Mesenchymal stem cell (in vitro differentiated cells and primary cell): ENCODE results near the gene RNASE1.
"Not testable (repeated sequence)": the region's sequence is repeated elsewhere in the genome, so short reads cannot be mapped to it uniquely, and the experiment has no call there.

Source experiments
- DNase-seq: peaks from one replicate; pipeline ENCODE4 v3.0.0-alpha.2; 2013
- H2AFZ ChIP-seq: one replicate; pipeline ENCODE4 v1.6.1; 2013; ENCODE audit warnings: low read depth, mild to moderate bottlenecking, control low read depth, inconsistent platforms, low read length, moderate library complexity
- H2AK5ac ChIP-seq: 2 replicates; pipeline ENCODE4 v1.6.1; 2013; ENCODE audit warnings: low read length, moderate library complexity, mild to moderate bottlenecking, inconsistent platforms; ENCODE audit not compliant: severe bottlenecking
- H2BK120ac ChIP-seq: one replicate; pipeline ENCODE4 v1.6.1; 2013; ENCODE audit warnings: low read depth, mild to moderate bottlenecking, inconsistent platforms, low read length, moderate library complexity
- H2BK12ac ChIP-seq, 2 experiments: one replicate each; pipeline ENCODE4 v1.6.1; 2013; ENCODE audit warnings: inconsistent platforms in 2 of 2, low read length in 2 of 2, mild to moderate bottlenecking in 2 of 2, moderate library complexity in 2 of 2, control low read depth in 1 of 2
- H2BK15ac ChIP-seq: one replicate; pipeline ENCODE4 v1.6.1; 2013; ENCODE audit warnings: mild to moderate bottlenecking, low read depth, inconsistent platforms; ENCODE audit not compliant: poor library complexity, severe bottlenecking
- H2BK5ac ChIP-seq: 2 replicates; pipeline ENCODE4 v1.6.1; 2013; ENCODE audit warnings: low read depth, mild to moderate bottlenecking, low read length, control low read depth, inconsistent platforms; ENCODE audit not compliant: poor library complexity, severe bottlenecking
- H3K14ac ChIP-seq, 2 experiments: one replicate each; pipeline ENCODE4 v1.6.1; 2013; ENCODE audit warnings: inconsistent platforms in 2 of 2, low read length in 2 of 2, control low read depth in 1 of 2, mild to moderate bottlenecking in 1 of 2, moderate library complexity in 1 of 2
- H3K18ac ChIP-seq, 2 experiments: one replicate each; pipeline ENCODE4 v1.6.1; 2013; ENCODE audit warnings: inconsistent platforms in 2 of 2, low read length in 2 of 2, control low read depth in 1 of 2, low read depth in 1 of 2, mild to moderate bottlenecking in 1 of 2
- H3K23ac ChIP-seq, 2 experiments: one replicate each; pipeline ENCODE4 v1.6.1; 2013; ENCODE audit warnings: inconsistent platforms in 2 of 2, low read length in 2 of 2, mild to moderate bottlenecking in 2 of 2, moderate library complexity in 2 of 2, control low read depth in 1 of 2
- H3K27ac ChIP-seq: 2 replicates; pipeline ENCODE4 v1.5.1; 2013; ENCODE audit warnings: mild to moderate bottlenecking, moderate library complexity, low read length, control low read depth, inconsistent platforms; ENCODE audit not compliant: poor library complexity, severe bottlenecking
- H3K27me3 ChIP-seq, 2 experiments: 2 replicates each; pipeline versions ENCODE4 v1.6.1 to v1.7.0; 2013; ENCODE audit warnings: low read length in 2 of 2, mild to moderate bottlenecking in 2 of 2, moderate library complexity in 2 of 2, control low read depth in 1 of 2, inconsistent platforms in 1 of 2; ENCODE audit not compliant: control insufficient read depth in 1 of 2, insufficient read depth in 1 of 2
- H3K36me3 ChIP-seq, 2 experiments: 2 replicates each; pipeline versions ENCODE4 v1.6.1 to v1.7.0; 2013; ENCODE audit warnings: low read length in 2 of 2, control low read depth in 1 of 2, inconsistent platforms in 1 of 2, low read depth in 1 of 2, mild to moderate bottlenecking in 1 of 2; ENCODE audit not compliant: insufficient read depth in 2 of 2, control insufficient read depth in 1 of 2
- H3K4ac ChIP-seq, 2 experiments: one replicate each; pipeline ENCODE4 v1.6.1; 2013; ENCODE audit warnings: inconsistent platforms in 2 of 2, low read length in 2 of 2, mild to moderate bottlenecking in 2 of 2, moderate library complexity in 2 of 2, control low read depth in 1 of 2, low read depth in 1 of 2
- H3K4me1 ChIP-seq: 2 replicates; pipeline ENCODE4 v1.6.1; 2013; ENCODE audit warnings: low read depth, low read length, control low read depth; ENCODE audit not compliant: control insufficient read depth, insufficient read depth
- H3K4me2 ChIP-seq: 2 replicates; pipeline ENCODE4 v1.6.1; 2013; ENCODE audit warnings: low read length, mild to moderate bottlenecking, inconsistent platforms; ENCODE audit not compliant: poor library complexity, severe bottlenecking
- H3K4me3 ChIP-seq, 2 experiments: 2 replicates each; pipeline versions ENCODE4 v1.5.1 to v1.7.0; 2013; ENCODE audit warnings: low read length in 2 of 2, mild to moderate bottlenecking in 2 of 2, control low read depth in 1 of 2, low read depth in 1 of 2; ENCODE audit not compliant: insufficient read depth in 1 of 2
- H3K79me1 ChIP-seq: replicated peaks from 2 replicates; pipeline ENCODE4 v1.6.1; 2013; ENCODE audit warnings: mild to moderate bottlenecking, control low read depth, low read length, inconsistent platforms; ENCODE audit not compliant: poor library complexity, severe bottlenecking
- H3K9ac ChIP-seq: 2 replicates; pipeline ENCODE4 v1.7.0; 2013; ENCODE audit warnings: mild to moderate bottlenecking, low read length, moderate library complexity
- H3K9me3 ChIP-seq: 2 replicates; pipeline ENCODE4 v1.7.0; 2013; ENCODE audit warnings: mild to moderate bottlenecking, low read length; ENCODE audit not compliant: control insufficient read depth
- H4K8ac ChIP-seq: one replicate; pipeline ENCODE4 v1.6.1; 2013; ENCODE audit warnings: inconsistent platforms, mild to moderate bottlenecking, low read length, moderate library complexity
- H4K91ac ChIP-seq: one replicate; pipeline ENCODE4 v1.6.1; 2013; ENCODE audit warnings: mild to moderate bottlenecking, low read length, inconsistent platforms
- WGBS: methylation state at CpG from one replicate; pipeline ENCODE4 v1.1.7; 2013; ENCODE audit warnings: mixed read lengths; 5-methylcytosine and 5-hydroxymethylcytosine counted together

Gene RNASE1

DNA sequence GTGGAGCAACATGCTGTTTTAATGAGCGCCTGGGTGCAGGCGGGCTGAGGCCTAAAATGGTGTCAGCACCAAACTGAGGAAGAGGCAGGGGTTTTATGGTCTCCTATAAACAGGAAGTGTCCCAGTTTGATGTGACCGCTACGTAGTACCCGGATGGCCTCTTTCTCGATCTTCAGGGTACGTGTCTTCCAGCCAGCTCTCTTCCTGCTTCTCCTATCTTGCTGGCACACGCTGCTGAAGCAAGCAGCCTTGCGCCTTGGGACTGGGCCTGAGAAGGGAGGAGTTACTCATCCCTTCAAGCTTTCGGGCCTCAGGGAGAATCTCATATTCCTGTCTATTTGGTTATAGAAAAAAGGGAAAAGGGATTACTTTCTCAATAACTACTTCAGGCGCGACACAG lies 28.2 kb upstream of the RNASE1 start:
- H3K27me3 ChIP-seq: peaks cover 0 to 14% of the 10 kb centered on the region in 2 experiments
- H2AFZ ChIP-seq: no peak overlapping the region
- H3K4ac ChIP-seq: no peak overlapping the region
- H3K4me1 ChIP-seq: no peaks in the 10 kb centered on the region
- H3K9ac ChIP-seq: no peak overlapping the region
- H3K9me3 ChIP-seq: no peaks in the 10 kb centered on the region
- no peak for DNase-seq
- H3K4me2 ChIP-seq: no peak overlapping the region
- no peak overlapping the region for H4K8ac ChIP-seq
- WGBS: 88% methylated on average over 9 of the region's 12 CpGs
- H2BK15ac ChIP-seq: no peak overlapping the region
- no peak overlapping the region for H2BK12ac ChIP-seq
- no peak overlapping the region for H2BK120ac ChIP-seq
- H2BK5ac ChIP-seq: no peak overlapping the region
- H4K91ac ChIP-seq: no peak overlapping the region
- no peaks in the 10 kb centered on the region for H3K36me3 ChIP-seq
- H3K23ac ChIP-seq: no peak overlapping the region
- H3K4me3 ChIP-seq: no peak overlapping the region
- no peak overlapping the region for H3K27ac ChIP-seq
- no peak overlapping the region for H3K14ac ChIP-seq
- no peak overlapping the region for H2AK5ac ChIP-seq
- no peaks in the 10 kb centered on the region for H3K79me1 ChIP-seq
- H3K18ac ChIP-seq: no peak overlapping the region

DNA sequence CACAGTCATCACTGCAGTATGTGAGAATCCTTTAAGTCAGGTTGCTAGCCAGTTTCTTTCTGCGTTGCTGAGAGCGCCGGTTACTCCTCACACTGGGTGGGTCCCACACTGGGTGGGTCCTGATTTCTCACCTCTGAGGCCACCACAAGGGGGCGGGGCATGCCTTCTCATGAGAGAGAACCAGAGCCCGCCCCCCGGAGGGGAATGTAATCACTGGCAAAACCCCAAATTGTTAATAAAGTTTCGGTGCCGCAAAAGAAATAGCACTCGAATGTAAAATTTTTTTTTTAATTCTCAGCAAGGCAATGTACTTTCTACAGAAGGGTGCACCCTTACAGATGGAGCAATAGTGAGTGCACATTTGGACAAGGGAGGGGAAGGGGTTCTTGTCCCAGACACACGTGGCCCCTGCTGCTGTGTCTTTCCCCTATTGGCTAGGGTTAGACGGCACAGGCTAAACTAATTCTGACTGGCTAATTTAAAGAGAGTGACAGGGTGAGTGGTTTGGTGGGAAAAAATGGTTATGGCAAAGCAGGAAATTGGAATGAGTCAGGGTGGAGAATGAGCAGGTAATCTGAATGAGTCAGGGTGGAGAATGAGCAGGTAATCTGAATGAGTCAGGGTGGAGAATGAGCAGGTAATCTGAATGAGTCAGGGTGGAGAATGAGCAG lies 25.5 kb upstream of the RNASE1 start:
- WGBS: 85% methylated on average over 11 of the region's 11 CpGs
- not testable (repeated sequence) for H3K9me3 ChIP-seq, H3K27ac ChIP-seq, H3K4ac ChIP-seq, H2BK15ac ChIP-seq, H3K36me3 ChIP-seq, H3K79me1 ChIP-seq, H3K4me3 ChIP-seq, DNase-seq, H2BK12ac ChIP-seq, H4K8ac ChIP-seq, H3K18ac ChIP-seq, H3K23ac ChIP-seq, H2BK5ac ChIP-seq, H3K4me2 ChIP-seq, H3K9ac ChIP-seq, H3K4me1 ChIP-seq, H2AK5ac ChIP-seq, H4K91ac ChIP-seq, H2BK120ac ChIP-seq, H3K14ac ChIP-seq, H2AFZ ChIP-seq
- H3K27me3 ChIP-seq: peaks cover 0 to 17% of the 10 kb centered on the region in 2 experiments

DNA sequence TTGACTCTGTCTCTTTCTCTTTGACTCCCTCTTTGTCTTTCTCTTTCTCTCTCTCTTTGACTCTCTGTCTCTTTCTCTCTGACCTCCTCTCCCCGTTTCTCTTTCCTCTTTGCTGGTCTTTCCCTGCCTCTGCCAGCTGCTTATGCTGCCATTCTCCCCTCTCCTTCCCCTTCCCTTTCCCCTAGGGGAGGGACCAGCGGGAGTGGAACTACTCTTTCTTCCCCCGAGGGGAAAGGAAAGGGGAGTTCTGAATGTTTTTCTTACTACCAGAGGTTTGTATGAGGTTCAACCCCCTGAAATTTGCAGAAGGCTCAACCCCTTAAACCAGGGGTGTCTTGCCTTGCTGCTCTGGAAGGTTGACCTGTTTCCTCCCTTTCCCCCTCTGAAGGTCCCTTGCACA lies 24.7 kb upstream of the RNASE1 start:
- Histone ChIP-seq H4K91ac (no peak overlapping the region), H3K4me1 (no peaks in the 10 kb centered on the region), H3K79me1 (no peaks in the 10 kb centered on the region), H3K36me3 (no peaks in the 10 kb centered on the region), H3K14ac (no peak overlapping the region), H3K4me3 (no peak overlapping the region), H3K9me3 (no peaks in the 10 kb centered on the region), H3K4me2 (no peak overlapping the region), H3K9ac (no peak overlapping the region), H4K8ac (no peak overlapping the region), H2AK5ac (no peak overlapping the region), H2AFZ (no peak overlapping the region), H3K4ac (no peak overlapping the region), H3K27ac (no peak overlapping the region), H3K27me3 (peaks cover 0 to 9% of the 10 kb centered on the region in 2 experiments), H2BK120ac (no peak overlapping the region), H2BK5ac (no peak overlapping the region), H2BK12ac (no peak overlapping the region), H2BK15ac (no peak overlapping the region), H3K23ac (no peak overlapping the region), H3K18ac (no peak overlapping the region)
- 31% methylated on average over 1 of the region's 3 CpGs for WGBS
- DNase-seq: no peak

DNA sequence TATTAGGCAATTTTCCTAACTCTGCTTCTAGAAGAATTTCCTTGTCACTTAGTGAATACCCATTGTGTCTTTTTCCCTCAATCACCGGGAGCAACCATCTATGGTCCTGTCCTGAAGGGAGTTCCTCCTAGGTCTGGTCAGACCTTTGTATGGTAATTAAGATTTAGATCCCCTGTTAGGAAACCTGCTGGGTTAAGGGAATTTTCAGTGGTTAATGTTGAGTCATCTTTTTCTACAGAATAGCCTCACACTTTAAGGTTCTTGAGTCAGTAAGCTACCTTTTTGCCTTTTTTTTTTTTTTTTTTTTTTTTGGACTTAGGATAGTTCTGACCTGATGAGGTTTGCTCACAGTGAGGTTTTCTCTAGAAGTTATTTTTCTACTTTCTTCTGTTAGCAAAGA lies 24.0 kb upstream of the RNASE1 start:
- not testable (repeated sequence) for H3K4me3 ChIP-seq, H3K4ac ChIP-seq, H3K9ac ChIP-seq, H3K27me3 ChIP-seq, H2BK15ac ChIP-seq, H3K9me3 ChIP-seq, H3K79me1 ChIP-seq, H2BK5ac ChIP-seq, H4K8ac ChIP-seq, H3K27ac ChIP-seq, H3K18ac ChIP-seq, H3K36me3 ChIP-seq, H3K4me1 ChIP-seq, DNase-seq, H3K14ac ChIP-seq, H3K4me2 ChIP-seq, H4K91ac ChIP-seq, H2BK12ac ChIP-seq, H2BK120ac ChIP-seq, H2AK5ac ChIP-seq, H2AFZ ChIP-seq, H3K23ac ChIP-seq
- 71% methylated on average over 1 of the region's 1 CpG for WGBS
